ENCODE measurements around the gene HSH2D.

HSH2D gene

DNA sequence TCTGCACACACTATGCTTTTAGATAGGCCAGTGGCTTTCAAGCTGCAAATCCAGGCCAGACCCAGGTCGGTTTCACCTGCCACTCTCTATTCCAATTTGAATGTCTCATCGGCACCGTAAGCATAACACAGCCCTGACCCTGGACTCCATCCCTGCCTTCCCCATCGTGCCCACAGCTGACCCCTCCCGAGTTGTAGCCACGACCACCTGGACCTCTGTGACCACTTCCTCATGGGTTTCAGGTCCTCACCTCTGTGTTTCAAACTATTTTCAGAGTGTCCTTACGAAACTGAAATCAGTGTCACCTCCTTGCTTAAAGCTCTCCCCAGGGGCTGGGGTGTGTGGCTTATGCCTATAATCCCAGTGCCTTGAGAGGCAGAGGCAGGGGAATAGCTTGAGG is 9.0 kb upstream of the HSH2D start:
- no peak overlapping the region for H3K27ac Mint-ChIP-seq
- H3K4me1 Mint-ChIP-seq (ENCODE audit: low read depth) = no peaks in the 10 kb centered on the region
- no peak overlapping the region for H3K4me3 Mint-ChIP-seq

GRCh38 chr19:16135430-16136127 is 7.9 kb upstream of the HSH2D start:
- H3K36me3 Mint-ChIP-seq (ENCODE audit: low read depth) = peaks cover 46% of the 10 kb centered on the region
- peaks cover 3% of the 10 kb centered on the region for H3K4me1 Mint-ChIP-seq (ENCODE audit: low read depth)
- H3K4me3 Mint-ChIP-seq = no peak overlapping the region
- no peaks in the 10 kb centered on the region for H3K27me3 Mint-ChIP-seq
- DNase-seq = no peak
- H3K27ac Mint-ChIP-seq = peak overlapping the region; percentile 38
- no peaks in the 10 kb centered on the region for H3K9me3 Mint-ChIP-seq

More for the DNA sequence above, 9.0 kb upstream of the HSH2D start:
- Mint-ChIP-seq H3K36me3 (ENCODE audit: low read depth) (peaks cover 57% of the 10 kb centered on the region), H3K9me3 (no peaks in the 10 kb centered on the region), H3K27me3 (no peaks in the 10 kb centered on the region)
- DNase-seq = no peak

DNA sequence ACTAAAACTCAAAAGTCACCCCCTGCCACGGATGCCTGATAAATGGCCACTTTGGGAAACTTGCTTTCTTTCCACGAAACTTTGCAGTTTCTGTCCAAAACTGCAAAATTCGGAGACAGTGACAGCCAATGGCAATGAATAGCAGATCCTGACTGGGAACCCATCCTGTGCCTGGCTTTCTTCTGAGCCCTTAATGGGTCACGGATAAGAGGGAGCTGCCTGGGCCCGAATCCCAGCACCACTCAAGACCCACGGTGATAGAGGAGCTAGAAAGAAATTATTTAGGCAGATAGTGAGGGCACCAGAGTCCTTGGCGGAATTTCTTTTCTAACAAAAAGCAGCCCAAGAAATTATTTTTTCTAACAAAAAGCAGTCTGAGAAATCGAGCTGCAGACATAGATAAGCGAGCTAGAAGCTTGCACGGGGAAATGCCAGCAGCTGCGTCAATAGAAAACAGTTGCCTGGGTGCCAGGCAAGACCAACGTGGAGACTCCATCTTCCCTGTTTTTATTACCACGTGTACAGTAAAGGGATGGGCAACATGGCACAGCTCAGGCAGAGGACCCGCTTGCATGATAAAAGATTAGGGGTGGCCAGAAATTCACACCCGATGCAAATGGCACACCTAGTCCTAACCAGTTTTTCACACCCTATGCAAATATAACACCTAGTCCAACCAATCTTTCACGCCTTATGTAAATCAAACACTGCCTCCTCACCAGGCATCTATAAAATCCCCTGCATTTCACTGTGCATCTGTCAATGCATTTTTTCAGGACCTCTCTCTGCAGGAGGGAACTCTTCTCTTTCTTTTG is 7.1 kb upstream of the HSH2D start:
- H3K4me3 Mint-ChIP-seq = no peak overlapping the region
- peaks cover 5% of the 10 kb centered on the region for H3K4me1 Mint-ChIP-seq (ENCODE audit: low read depth)

GRCh38 chr19:16139752-16140151 is 3.7 kb upstream of the HSH2D start:
- peaks cover 11% of the 10 kb centered on the region for H3K36me3 Mint-ChIP-seq (ENCODE audit: low read depth)
- no peaks in the 10 kb centered on the region for H3K27me3 Mint-ChIP-seq
- no peaks in the 10 kb centered on the region for H3K9me3 Mint-ChIP-seq
- DNase-seq = no peak
- no peak overlapping the region for H3K4me3 Mint-ChIP-seq
- H3K4me1 Mint-ChIP-seq (ENCODE audit: low read depth) = peaks cover 21% of the 10 kb centered on the region
- H3K27ac Mint-ChIP-seq = no peak overlapping the region

More for the DNA sequence above, 7.1 kb upstream of the HSH2D start:
- no peak for DNase-seq
- H3K9me3 Mint-ChIP-seq = no peaks in the 10 kb centered on the region
- no peaks in the 10 kb centered on the region for H3K27me3 Mint-ChIP-seq
- H3K27ac Mint-ChIP-seq = no peak overlapping the region
- H3K36me3 Mint-ChIP-seq (ENCODE audit: low read depth) = peaks cover 38% of the 10 kb centered on the region

GRCh38 chr19:16141043-16141442 is 2.4 kb upstream of the HSH2D start:
- peaks cover 7% of the 10 kb centered on the region for H3K36me3 Mint-ChIP-seq (ENCODE audit: low read depth)
- DNase-seq = no peak
- H3K4me3 Mint-ChIP-seq = no peak overlapping the region
- peaks cover 31% of the 10 kb centered on the region for H3K4me1 Mint-ChIP-seq (ENCODE audit: low read depth)
- no peaks in the 10 kb centered on the region for H3K9me3 Mint-ChIP-seq
- no peaks in the 10 kb centered on the region for H3K27me3 Mint-ChIP-seq
- peak overlapping the region; percentile 8 for H3K27ac Mint-ChIP-seq

GRCh38 chr19:16142032-16142580 is 1.4 kb upstream of the HSH2D start:
- Mint-ChIP-seq H3K27ac (no peak overlapping the region), H3K4me1 (ENCODE audit: low read depth) (peaks cover 37% of the 10 kb centered on the region), H3K27me3 (no peaks in the 10 kb centered on the region), H3K36me3 (ENCODE audit: low read depth) (peaks cover 10% of the 10 kb centered on the region), H3K9me3 (no peaks in the 10 kb centered on the region), H3K4me3 (no peak overlapping the region)
- no peak for DNase-seq

- no peaks in the 10 kb centered on the region for H3K27me3 Mint-ChIP-seq
- no peaks in the 10 kb centered on the region for H3K9me3 Mint-ChIP-seq
- DNase-seq = no peak
- H3K4me1 Mint-ChIP-seq (ENCODE audit: low read depth) = peaks cover 38% of the 10 kb centered on the region
- H3K4me3 Mint-ChIP-seq = peak overlapping the region; percentile 86
- peak overlapping the region; percentile 92 for H3K27ac Mint-ChIP-seq
- H3K36me3 Mint-ChIP-seq (ENCODE audit: low read depth) = peaks cover 15% of the 10 kb centered on the region
These were observed 714 bp downstream of the HSH2D start for GRCh38 chr19:16144216-16144581.

- Mint-ChIP-seq H3K4me3 (no peak overlapping the region), H3K27me3 (no peaks in the 10 kb centered on the region), H3K4me1 (ENCODE audit: low read depth) (peaks cover 34% of the 10 kb centered on the region), H3K36me3 (ENCODE audit: low read depth) (peaks cover 30% of the 10 kb centered on the region), H3K9me3 (no peaks in the 10 kb centered on the region), H3K27ac (no peak overlapping the region)
- no peak for DNase-seq
These were observed 2.6 kb downstream of the HSH2D start for GRCh38 chr19:16146112-16146511.

DNA sequence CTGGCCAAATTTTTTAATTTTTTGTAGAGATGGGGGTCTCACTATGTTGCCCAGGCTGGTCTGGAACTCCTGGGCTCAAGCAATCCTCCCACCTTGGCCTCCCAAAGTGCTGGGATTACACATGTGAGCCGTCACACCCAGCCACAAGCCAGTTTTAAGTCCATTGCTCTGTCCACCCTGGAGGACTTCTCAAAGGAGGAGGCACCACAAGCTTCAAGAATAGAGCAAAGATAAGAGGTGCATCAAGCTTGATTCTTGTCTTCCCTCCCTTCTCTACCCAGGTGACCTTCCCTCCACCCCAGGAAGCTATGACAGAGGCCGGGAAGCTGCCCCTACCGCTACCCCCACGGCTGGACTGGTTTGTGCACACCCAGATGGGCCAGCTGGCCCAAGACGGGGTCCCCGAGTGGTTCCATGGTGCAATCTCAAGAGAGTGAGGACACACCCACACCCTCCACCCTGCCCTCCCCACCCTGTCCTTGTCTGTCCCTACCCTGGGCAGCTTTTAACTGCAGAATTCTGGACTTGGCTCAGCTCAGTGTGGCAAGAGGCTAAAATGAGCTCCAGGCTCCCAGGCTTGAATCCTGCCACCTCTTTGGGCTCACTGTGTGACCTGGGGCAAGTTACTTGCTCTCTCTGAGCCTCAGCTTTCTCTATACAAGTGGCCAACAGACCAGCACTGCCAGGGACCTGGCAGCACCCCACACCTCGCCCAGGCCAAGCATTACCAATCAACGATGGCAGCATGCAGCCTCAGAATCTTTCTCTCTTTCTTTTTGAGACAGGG is 5.2 kb downstream of the HSH2D start:
- Mint-ChIP-seq H3K4me3 (no peak overlapping the region), H3K27me3 (no peaks in the 10 kb centered on the region), H3K9me3 (no peaks in the 10 kb centered on the region), H3K36me3 (ENCODE audit: low read depth) (peaks cover 44% of the 10 kb centered on the region), H3K4me1 (ENCODE audit: low read depth) (peaks cover 27% of the 10 kb centered on the region), H3K27ac (peak overlapping the region; percentile 52)
- DNase-seq = no peak

DNA sequence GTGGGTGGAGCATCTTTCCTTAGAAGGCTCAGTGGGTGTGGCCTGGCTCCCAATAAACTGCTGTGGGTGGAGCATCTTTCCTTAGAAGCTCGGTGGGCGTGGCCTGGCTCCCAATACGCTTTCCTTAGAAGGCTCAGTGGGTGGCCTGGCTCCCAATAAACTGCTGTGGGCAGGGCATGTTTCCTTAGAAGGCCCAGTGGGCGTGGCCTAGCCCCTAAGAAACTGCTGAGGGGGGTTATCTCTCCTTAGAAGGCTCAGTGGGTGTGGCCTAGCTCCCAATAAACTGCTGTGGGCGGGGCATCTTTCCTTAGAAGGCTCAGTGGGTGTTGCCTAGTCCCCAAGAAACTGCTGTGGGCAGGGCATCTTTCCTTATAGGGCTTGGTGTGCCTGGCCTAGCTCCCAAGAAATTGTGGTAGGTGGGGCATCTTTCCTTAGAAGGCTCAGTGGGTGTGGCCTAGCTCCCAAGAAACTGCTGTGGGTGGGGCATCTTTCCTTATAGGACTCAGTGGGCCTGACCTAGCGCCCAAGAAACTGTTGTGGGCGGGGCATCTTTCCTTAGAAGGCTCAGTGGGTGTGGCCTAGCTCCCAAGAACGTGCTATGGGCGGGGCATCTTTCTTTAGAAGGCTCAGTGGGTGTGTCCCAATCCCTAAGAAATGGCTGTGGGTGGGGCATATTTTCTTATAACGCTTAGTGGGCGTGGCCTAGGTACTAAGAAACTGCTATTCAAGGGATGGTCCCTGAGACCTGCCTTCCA is 10.3 kb downstream of the HSH2D start:
- peaks cover 2% of the 10 kb centered on the region for H3K4me1 Mint-ChIP-seq (ENCODE audit: low read depth)
- no peak overlapping the region for H3K27ac Mint-ChIP-seq
- no peak overlapping the region for H3K4me3 Mint-ChIP-seq
- H3K9me3 Mint-ChIP-seq = no peaks in the 10 kb centered on the region
- no peak for DNase-seq
- H3K36me3 Mint-ChIP-seq (ENCODE audit: low read depth) = peaks cover 78% of the 10 kb centered on the region
- no peaks in the 10 kb centered on the region for H3K27me3 Mint-ChIP-seq

- Mint-ChIP-seq H3K4me1 (ENCODE audit: low read depth) (peaks cover under 1% of the 10 kb centered on the region), H3K9me3 (no peaks in the 10 kb centered on the region), H3K27ac (no peak overlapping the region), H3K36me3 (ENCODE audit: low read depth) (peaks cover 70% of the 10 kb centered on the region), H3K27me3 (no peaks in the 10 kb centered on the region), H3K4me3 (no peak overlapping the region)
- DNase-seq = no peak
These were observed 11.1 kb downstream of the HSH2D start for GRCh38 chr19:16154557-16154956.

DNA sequence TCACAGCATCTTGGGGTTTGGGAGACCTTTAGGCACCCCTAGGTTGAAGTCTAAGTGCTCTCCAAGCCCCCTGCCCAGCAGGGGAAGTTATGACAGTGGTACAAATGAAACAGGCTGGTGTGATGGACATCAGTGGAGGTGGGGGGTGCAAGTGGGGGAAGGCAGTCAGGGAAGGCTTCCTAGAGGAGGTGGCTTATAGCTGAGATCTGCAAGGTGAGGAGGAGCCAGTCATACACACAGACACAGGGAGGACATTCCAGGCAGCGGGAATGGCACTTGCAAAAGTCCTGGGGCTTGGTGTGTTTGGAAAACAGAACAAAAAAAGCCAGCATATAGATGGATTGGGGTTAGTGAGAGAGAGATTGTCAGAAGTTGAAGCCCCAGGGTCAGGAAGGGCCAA is 11.6 kb downstream of the HSH2D start:
- H3K27ac Mint-ChIP-seq = peak overlapping the region; percentile 27
- H3K36me3 Mint-ChIP-seq (ENCODE audit: low read depth) = peaks cover 65% of the 10 kb centered on the region
- no peaks in the 10 kb centered on the region for H3K9me3 Mint-ChIP-seq
- no peak overlapping the region for H3K4me3 Mint-ChIP-seq
- no peaks in the 10 kb centered on the region for H3K27me3 Mint-ChIP-seq
- H3K4me1 Mint-ChIP-seq (ENCODE audit: low read depth) = peaks cover 3% of the 10 kb centered on the region
- no peak for DNase-seq

DNA sequence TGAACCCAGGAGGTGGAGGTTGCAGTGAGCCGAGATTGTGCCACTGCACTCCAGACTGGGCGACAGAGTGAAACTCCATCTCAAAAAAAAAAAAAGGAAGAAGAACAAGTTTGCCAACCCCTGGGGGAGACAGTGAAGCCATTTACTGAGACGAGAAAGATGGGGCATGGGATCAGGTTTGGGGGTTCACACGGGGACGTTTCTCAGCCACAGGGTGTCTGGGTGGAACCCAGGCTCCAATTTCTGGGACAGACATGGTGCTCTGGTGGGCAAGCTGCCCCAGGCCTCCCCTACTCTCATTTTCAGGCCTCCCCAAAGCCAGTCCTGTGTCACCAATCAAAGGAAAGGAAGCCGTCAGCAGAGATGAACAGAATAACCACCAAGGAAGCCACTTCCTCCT is 13.4 kb downstream of the HSH2D start:
- no peak for DNase-seq
- no peak overlapping the region for H3K4me3 Mint-ChIP-seq
- H3K9me3 Mint-ChIP-seq = no peaks in the 10 kb centered on the region
- H3K36me3 Mint-ChIP-seq (ENCODE audit: low read depth) = peaks cover 55% of the 10 kb centered on the region
- no peak overlapping the region for H3K27ac Mint-ChIP-seq
- H3K4me1 Mint-ChIP-seq (ENCODE audit: low read depth) = peaks cover 19% of the 10 kb centered on the region
- no peaks in the 10 kb centered on the region for H3K27me3 Mint-ChIP-seq

DNA sequence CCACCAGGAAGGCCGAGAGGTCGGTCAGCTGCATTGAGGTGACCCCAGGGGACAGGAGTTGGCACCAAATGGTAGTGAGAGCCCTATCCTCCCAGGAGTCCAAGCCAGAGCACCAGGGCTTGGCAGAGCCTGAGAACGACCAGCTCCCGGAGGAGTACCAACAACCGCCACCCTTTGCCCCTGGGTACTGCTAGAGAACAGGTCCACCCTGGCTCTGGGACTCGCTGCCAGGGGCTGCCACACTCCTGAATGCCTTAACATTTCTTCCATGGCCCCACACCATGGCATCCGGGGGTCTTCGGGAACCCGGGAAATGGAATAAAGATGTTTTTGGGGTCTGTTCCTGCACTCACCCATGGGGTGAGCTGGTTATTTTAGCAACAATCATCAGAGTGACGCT is 14.1 kb downstream of the HSH2D start:
- H3K4me3 Mint-ChIP-seq = no peak overlapping the region
- H3K36me3 Mint-ChIP-seq (ENCODE audit: low read depth) = peaks cover 52% of the 10 kb centered on the region
- peaks cover 20% of the 10 kb centered on the region for H3K4me1 Mint-ChIP-seq (ENCODE audit: low read depth)
- H3K27ac Mint-ChIP-seq = no peak overlapping the region
- no peaks in the 10 kb centered on the region for H3K27me3 Mint-ChIP-seq
- no peak for DNase-seq
- no peaks in the 10 kb centered on the region for H3K9me3 Mint-ChIP-seq

Data from activated T-cell treated with anti-CD3 and anti-CD28 coated beads, Interleukin-2, amount 50 U/mL, for 24 hours (primary cell).